Memory B cell (primary cell): ENCODE data around the gene TMEM178B.

Experiments
- ATAC-seq: fragments of 150-1000 bp; cut with Tn5 transposase; 2 replicates; pipeline ENCODE4 v1.10.0; 2021; ENCODE audit warnings: low read depth, mild to moderate bottlenecking, moderate library complexity
- DNase-seq, 2 donors: peaks; one replicate each; pipeline ENCODE4 v3.0.0; 2022; ENCODE audit warnings: low spot score in 2 of 2
- H3K27ac Mint-ChIP-seq: one replicate; pipeline ENCODE4 v1.8.0; 2022; ENCODE audit warnings: mild to moderate bottlenecking, moderate library complexity, mixed read lengths
- H3K27me3 Mint-ChIP-seq: one replicate; pipeline ENCODE4 v1.8.0; 2022; ENCODE audit warnings: mixed read lengths
- H3K36me3 Mint-ChIP-seq: one replicate; pipeline ENCODE4 v1.8.0; 2022; ENCODE audit warnings: mild to moderate bottlenecking, mixed read lengths
- H3K4me1 Mint-ChIP-seq: one replicate; pipeline ENCODE4 v1.8.0; 2022; ENCODE audit warnings: mixed read lengths
- H3K4me3 Mint-ChIP-seq: one replicate; pipeline ENCODE4 v1.8.0; 2022; ENCODE audit warnings: mild to moderate bottlenecking, moderate library complexity, mixed read lengths
- H3K9me3 Mint-ChIP-seq: one replicate; pipeline ENCODE4 v1.8.0; 2022; ENCODE audit warnings: mixed read lengths

The TMEM178B gene

DNA sequence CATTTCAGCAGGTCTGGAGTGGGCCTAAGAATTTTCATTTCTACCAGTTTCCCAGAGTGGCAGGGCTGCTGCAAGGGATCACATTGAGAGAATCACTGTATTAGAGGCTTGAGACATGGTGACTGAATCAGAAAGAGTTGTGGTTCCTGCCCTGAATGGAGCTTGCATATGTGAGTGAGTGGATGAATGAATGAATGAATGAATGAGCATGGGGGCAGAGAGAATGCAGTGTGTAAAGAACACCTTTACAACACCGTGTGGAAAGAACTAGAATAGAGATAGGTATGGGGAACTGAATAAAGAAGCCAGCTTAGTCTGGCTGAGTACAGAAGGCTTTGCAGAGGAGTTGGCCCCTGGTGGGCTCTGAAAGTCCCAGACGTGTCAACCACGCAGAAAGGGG lies 334.6 kb downstream of the TMEM178B start:
- Mint-ChIP-seq H3K4me3 (no peak overlapping the region), H3K9me3 (no peaks in the 10 kb centered on the region), H3K27me3 (peaks cover 5% of the 10 kb centered on the region), H3K36me3 (no peaks in the 10 kb centered on the region), H3K4me1 (no peaks in the 10 kb centered on the region), H3K27ac (no peak overlapping the region)
- ATAC-seq = no peak
- DNase-seq = no peak

DNA sequence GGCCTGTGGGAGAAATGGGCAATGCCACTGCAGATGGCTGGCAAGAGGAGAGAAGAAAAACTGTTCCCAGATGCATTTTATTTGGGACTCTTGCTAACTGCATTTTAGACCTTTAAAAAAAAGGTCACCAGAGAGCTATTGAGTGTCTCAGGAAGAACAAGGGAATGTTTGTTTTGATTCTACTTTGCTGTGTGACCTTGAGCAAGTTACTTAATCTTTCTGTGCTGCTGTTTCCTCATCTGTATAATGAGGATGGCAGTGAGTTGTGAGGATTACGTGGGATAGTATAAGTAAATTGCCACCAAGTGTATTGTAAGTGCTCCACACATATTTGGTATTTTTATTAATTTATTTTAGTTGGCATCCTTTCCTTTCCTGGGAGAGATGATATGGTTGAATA lies 335.4 kb downstream of the TMEM178B start:
- ATAC-seq (no peak), DNase-seq (no peak)
- Mint-ChIP-seq H3K4me1 (no peaks in the 10 kb centered on the region), H3K27ac (no peak overlapping the region), H3K4me3 (no peak overlapping the region), H3K36me3 (no peaks in the 10 kb centered on the region), H3K27me3 (peaks cover 5% of the 10 kb centered on the region), H3K9me3 (no peaks in the 10 kb centered on the region)

DNA sequence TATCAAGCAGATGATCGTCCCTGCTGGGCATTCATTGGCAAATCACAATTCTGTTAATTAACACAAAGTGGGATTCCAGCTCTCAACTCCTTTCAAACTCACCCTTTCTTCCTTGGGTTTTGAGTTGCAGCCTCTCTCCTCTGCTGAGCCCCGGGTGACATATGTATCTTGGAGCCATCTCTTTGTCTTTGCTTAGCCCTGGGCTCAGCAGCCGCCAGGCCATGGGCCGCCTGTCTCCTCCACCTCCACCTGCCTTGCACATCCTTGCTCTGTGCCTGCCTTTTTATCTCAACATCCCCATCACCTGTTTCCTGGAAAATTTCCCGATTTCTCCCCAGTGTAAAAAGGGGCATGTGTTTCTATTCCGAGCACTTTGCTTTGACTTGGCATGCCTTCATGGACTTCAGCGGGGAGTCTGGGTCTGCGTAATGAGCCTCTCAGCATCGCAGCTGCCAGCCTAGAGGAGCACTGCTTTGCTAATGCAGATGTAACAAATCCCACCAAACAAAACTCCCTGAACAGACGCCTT lies 336.0 kb downstream of the TMEM178B start:
- H3K27ac Mint-ChIP-seq = no peak overlapping the region
- peaks cover 5% of the 10 kb centered on the region for H3K27me3 Mint-ChIP-seq
- ATAC-seq (no peak), DNase-seq (no peak)
- no peak overlapping the region for H3K4me3 Mint-ChIP-seq
- no peaks in the 10 kb centered on the region for H3K9me3 Mint-ChIP-seq
- no peaks in the 10 kb centered on the region for H3K36me3 Mint-ChIP-seq
- no peaks in the 10 kb centered on the region for H3K4me1 Mint-ChIP-seq

DNA sequence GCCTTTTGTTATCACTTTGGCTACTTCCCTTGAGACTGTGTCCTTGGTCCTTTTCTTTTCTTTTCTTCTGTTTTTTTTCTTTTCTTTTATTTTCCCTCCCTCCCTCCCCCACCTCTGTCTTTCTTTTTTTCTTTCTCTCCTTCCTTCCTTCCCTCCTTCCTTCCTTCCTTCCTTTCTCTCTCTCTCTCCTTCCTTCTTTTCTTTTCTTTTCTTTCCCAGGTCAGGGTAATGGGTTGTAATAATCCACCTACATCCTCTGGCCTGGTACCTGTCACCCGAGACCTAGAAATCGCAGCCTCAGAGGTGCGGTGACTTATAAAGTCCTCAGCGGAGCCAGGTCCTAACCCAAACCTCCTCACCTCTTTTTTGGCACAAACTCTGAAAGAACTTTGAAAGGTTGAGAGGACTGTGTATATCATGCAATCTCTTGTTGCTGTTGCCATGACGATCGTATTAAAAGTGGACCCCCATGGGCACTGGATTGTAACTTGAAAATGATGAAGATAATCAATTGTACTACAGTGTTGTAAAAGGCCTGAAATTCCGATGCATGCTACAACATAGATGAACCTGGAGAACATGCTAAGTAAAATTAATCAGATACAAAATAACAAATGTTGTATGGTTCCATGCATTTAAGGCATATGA lies 336.6 kb downstream of the TMEM178B start:
- ATAC-seq (no peak), DNase-seq (no peak)
- no peaks in the 10 kb centered on the region for H3K36me3 Mint-ChIP-seq
- no peak overlapping the region for H3K4me3 Mint-ChIP-seq
- no peaks in the 10 kb centered on the region for H3K9me3 Mint-ChIP-seq
- no peaks in the 10 kb centered on the region for H3K4me1 Mint-ChIP-seq
- H3K27me3 Mint-ChIP-seq = peaks cover 8% of the 10 kb centered on the region
- no peak overlapping the region for H3K27ac Mint-ChIP-seq

DNA sequence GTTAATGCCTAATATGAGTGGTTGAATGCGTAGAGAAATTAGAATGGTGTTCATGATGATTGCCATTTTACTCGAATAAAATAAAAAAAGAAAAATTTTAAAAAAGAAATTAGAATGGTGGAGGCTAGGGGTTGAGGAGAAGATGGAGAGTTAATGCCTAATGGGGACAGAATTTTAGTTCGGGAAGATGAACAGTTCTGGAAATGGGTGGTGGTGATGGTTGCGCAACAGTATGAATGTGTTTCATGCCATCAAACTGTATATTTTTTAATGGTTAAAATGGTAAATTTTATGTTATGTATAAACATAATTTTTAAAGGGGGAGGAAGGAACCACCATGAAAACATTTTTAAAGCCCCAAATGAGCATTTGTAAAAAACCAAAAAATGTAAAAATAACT lies 337.3 kb downstream of the TMEM178B start:
- no peak for ATAC-seq
- Mint-ChIP-seq H3K4me3 (no peak overlapping the region), H3K27me3 (peaks cover 8% of the 10 kb centered on the region)

DNA sequence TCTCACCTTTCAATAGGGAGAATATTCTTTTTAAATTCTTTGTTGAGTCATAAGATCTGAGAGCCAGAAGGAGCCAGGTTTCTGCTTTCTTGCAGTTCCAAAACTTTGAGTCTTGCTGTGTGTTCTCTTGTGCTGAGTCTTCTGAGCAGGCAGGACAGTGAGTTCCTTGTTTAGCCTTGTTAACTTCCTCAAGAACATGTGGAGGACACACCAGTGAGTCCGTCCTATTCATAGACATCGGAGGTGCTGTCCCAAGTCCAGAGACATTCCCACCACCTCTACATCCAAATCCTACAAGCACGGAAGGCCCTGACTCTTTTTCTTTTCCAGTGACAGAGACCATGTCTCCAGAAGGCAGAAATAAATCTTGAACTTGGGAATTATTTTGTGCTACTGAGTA lies 342.1 kb downstream of the TMEM178B start:
- no peaks in the 10 kb centered on the region for H3K9me3 Mint-ChIP-seq
- peaks cover 7% of the 10 kb centered on the region for H3K27me3 Mint-ChIP-seq
- H3K4me1 Mint-ChIP-seq = no peaks in the 10 kb centered on the region
- no peak overlapping the region for H3K4me3 Mint-ChIP-seq
- H3K36me3 Mint-ChIP-seq = no peaks in the 10 kb centered on the region
- DNase-seq (no peak), ATAC-seq (no peak)
- no peak overlapping the region for H3K27ac Mint-ChIP-seq

More for the DNA sequence above, 337.3 kb downstream of the TMEM178B start:
- H3K9me3 Mint-ChIP-seq = no peaks in the 10 kb centered on the region
- H3K27ac Mint-ChIP-seq = no peak overlapping the region
- no peaks in the 10 kb centered on the region for H3K4me1 Mint-ChIP-seq
- H3K36me3 Mint-ChIP-seq = no peaks in the 10 kb centered on the region
- no peak for DNase-seq

DNA sequence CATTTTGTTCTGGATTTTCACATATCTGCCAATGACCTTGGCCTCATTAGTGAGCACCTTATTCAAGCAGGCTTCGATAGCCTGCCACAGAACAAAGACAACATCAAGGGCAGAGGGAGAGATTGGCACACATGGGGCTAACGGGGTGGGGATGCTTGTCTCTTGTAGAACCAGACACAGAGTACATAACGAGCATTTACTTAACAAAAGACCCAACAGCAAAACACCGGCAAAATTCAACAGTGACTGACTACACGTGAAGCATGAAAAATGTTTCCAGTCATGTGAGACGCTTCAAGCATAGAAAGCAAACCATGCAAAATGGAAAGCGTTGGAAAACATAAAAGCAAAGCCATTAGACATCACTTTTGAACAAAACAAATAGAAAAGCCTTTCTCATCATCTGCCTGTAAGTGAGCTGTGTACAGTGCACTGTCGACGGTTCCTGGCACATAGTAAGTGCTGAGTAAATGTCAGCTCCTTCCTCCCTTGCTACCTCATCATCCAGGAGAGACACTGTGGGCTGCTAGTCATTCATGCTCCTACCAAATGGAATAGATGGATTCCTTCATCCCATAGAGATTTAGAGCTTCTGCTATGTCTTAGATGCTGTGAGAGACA lies 342.9 kb downstream of the TMEM178B start:
- DNase-seq (no peak), ATAC-seq (no peak)
- H3K27ac Mint-ChIP-seq = no peak overlapping the region
- no peaks in the 10 kb centered on the region for H3K36me3 Mint-ChIP-seq
- H3K4me3 Mint-ChIP-seq = no peak overlapping the region
- H3K9me3 Mint-ChIP-seq = no peaks in the 10 kb centered on the region
- peaks cover 7% of the 10 kb centered on the region for H3K27me3 Mint-ChIP-seq
- no peaks in the 10 kb centered on the region for H3K4me1 Mint-ChIP-seq

DNA sequence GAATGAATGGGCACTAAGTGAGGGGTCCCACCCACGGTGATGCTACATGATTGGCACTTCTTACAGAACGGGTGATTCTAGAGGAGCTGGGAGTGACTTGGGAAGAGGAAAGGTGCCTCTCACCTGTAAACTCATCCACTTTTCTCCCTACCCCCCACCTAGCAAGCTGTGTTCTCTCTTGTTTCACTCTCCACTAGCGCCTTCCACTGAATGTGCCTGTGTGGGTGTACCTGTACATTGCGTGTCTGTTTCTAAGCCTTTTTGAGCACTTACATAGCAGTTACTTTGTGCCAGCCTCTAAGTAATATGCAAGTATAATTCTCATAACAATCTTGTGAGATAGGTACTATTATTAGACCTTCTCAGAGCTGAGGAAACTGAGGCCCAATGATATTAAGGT lies 343.6 kb downstream of the TMEM178B start:
- no peak for ATAC-seq
- no peaks in the 10 kb centered on the region for H3K9me3 Mint-ChIP-seq
- H3K36me3 Mint-ChIP-seq = no peaks in the 10 kb centered on the region
- no peak overlapping the region for H3K27ac Mint-ChIP-seq
- H3K4me3 Mint-ChIP-seq = no peak overlapping the region
- H3K27me3 Mint-ChIP-seq = peaks cover 7% of the 10 kb centered on the region
- DNase-seq = no peak
- H3K4me1 Mint-ChIP-seq = no peaks in the 10 kb centered on the region

DNA sequence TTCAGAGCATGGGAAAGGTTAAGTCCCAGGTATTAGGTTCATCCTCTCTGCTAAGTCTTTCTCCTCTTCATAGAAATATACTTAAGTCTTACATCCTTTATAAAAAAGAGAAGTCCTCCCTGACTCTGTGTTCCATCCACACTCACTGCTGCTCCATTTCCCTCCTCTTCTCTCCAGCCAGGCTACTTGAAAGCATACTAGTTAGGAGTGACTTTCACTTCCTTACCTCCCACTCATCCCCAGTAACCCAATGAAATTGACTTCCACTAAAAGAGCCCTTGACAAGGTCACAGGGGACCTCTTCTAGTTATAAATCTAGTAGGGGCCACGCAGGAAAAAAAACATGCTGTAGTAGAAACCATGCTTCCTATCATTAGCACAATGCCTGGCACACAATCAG lies 344.2 kb downstream of the TMEM178B start:
- no peaks in the 10 kb centered on the region for H3K4me1 Mint-ChIP-seq

DNA sequence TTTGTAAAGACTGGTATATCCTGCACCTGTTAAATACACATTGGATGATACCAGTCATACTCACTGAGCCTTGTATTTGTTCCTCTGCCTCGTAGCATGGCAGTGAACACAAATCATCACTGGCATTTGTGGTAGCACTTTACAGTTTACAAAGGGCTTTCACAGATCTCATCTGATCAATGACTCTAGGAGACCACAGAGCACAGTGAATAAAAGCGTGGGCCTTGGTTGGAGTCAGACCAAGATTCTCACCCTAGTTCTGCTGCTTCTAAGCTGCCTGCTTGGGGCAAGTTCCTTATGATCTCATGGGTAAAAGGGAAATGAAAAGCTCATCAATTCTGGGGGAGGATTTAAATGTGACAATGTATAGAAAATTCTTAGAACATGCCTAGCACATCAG lies 347.4 kb downstream of the TMEM178B start:
- H3K4me3 Mint-ChIP-seq = no peak overlapping the region
- peaks cover 1% of the 10 kb centered on the region for H3K9me3 Mint-ChIP-seq
- H3K4me1 Mint-ChIP-seq = no peaks in the 10 kb centered on the region
- DNase-seq (no peak), ATAC-seq (no peak)
- H3K36me3 Mint-ChIP-seq = no peaks in the 10 kb centered on the region
- H3K27me3 Mint-ChIP-seq = peaks cover 5% of the 10 kb centered on the region
- H3K27ac Mint-ChIP-seq = no peak overlapping the region

More for the DNA sequence above, 344.2 kb downstream of the TMEM178B start:
- H3K9me3 Mint-ChIP-seq = no peaks in the 10 kb centered on the region
- H3K4me3 Mint-ChIP-seq = no peak overlapping the region
- no peak overlapping the region for H3K27ac Mint-ChIP-seq
- no peaks in the 10 kb centered on the region for H3K36me3 Mint-ChIP-seq
- ATAC-seq = no peak
- H3K27me3 Mint-ChIP-seq = peaks cover 7% of the 10 kb centered on the region
- no peak for DNase-seq

DNA sequence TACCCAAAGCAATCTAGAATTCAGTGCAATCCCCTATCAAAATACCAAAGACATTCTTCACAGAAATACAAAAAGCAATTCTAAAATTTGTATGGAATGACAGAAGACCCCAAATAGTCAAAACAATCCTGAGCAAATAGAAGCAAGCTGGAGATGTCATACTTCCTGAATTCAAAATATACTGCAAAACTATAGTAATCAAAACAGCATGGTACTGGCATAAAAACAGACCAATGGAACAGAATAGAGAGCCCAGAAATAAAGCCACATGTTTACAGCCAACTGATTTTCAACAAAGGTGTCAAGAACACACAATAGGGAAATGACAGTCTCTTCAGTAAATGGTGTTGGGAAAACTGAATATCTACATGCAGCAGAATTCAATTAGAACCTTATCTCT lies 353.3 kb downstream of the TMEM178B start:
- H3K27ac Mint-ChIP-seq = no peak overlapping the region
- DNase-seq (no peak), ATAC-seq (no peak)
- H3K36me3 Mint-ChIP-seq = no peaks in the 10 kb centered on the region
- H3K9me3 Mint-ChIP-seq = peaks cover 4% of the 10 kb centered on the region
- peaks cover 10% of the 10 kb centered on the region for H3K27me3 Mint-ChIP-seq
- no peaks in the 10 kb centered on the region for H3K4me1 Mint-ChIP-seq
- no peak overlapping the region for H3K4me3 Mint-ChIP-seq

DNA sequence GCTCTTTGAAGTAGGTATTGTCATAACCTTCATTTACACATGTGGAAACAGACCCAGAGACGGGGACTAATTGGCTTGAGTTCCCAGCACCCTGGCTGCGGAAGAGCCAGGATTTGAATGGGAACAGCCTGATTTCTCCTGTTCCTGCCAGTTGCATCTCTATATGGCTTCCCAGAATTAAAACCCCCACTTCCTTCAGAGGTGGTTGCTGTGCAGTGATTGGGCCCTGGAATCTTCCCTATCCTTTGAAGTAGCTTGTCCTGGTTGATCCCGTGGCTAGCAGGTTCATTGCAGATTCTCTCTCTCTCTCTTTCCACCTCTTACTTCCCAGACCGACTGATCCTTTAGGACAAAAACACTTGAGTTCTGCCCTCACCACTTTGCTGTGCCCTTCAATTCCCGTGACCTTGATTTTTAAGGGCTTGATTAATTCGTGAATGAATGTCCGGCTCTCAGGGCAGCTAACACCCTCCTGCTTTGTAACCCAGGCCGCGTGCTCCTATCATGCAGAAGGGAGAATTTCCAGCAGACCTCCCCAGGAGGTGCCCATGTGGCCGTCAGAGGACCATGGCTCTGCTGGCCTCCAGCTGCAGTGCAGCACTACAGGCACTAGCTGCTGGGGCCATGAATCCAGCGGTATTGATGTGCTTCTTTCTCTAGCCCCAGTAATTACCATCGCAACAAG lies 356.7 kb downstream of the TMEM178B start:
- ATAC-seq (no peak), DNase-seq (no peak)
- Mint-ChIP-seq H3K4me3 (no peak overlapping the region), H3K27me3 (peaks cover 19% of the 10 kb centered on the region), H3K4me1 (no peaks in the 10 kb centered on the region), H3K27ac (no peak overlapping the region), H3K9me3 (peaks cover 3% of the 10 kb centered on the region), H3K36me3 (no peaks in the 10 kb centered on the region)

DNA sequence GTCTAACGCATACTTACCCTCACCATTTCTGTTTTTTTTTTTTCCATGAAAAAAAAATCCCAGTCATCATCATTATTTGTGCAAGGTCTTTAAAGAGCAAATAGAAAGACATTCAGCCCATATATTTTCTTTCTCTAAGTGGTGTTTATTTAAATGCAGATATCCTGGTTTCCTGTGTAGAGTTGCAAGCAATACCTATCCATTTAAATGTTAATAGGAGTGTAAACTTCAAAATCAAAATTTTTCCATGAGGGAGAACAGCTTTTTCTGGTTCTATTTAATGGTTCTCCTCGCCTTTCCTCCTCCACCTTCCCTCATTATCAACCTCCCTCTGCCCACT lies 357.2 kb downstream of the TMEM178B start:
- H3K36me3 Mint-ChIP-seq = no peaks in the 10 kb centered on the region
- DNase-seq (no peak), ATAC-seq (no peak)
- H3K4me3 Mint-ChIP-seq = no peak overlapping the region
- peaks cover 3% of the 10 kb centered on the region for H3K9me3 Mint-ChIP-seq
- H3K27me3 Mint-ChIP-seq = peaks cover 22% of the 10 kb centered on the region
- no peaks in the 10 kb centered on the region for H3K4me1 Mint-ChIP-seq
- no peak overlapping the region for H3K27ac Mint-ChIP-seq

DNA sequence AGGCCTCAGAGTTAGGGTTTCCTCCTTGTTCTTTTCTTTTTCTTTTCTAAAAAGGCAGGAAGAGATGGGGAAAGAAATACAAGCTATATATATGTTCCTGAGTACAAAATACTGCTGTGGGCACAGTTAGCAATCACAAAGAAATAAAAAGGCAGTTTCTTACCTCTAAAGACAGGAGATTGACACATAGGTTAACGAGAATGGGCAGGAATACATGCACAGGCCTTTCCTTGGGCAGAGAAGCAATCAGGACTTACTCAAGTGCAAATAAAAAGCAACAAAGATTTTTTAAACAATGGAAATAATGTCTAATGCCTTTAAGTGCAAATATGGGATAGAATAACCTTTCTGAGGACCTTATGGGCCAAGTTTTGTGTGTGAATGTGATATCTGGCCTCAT lies 357.8 kb downstream of the TMEM178B start:
- no peaks in the 10 kb centered on the region for H3K4me1 Mint-ChIP-seq
- no peaks in the 10 kb centered on the region for H3K36me3 Mint-ChIP-seq
- H3K27ac Mint-ChIP-seq = no peak overlapping the region
- ATAC-seq (no peak), DNase-seq (no peak)
- H3K4me3 Mint-ChIP-seq = no peak overlapping the region
- H3K27me3 Mint-ChIP-seq = peaks cover 22% of the 10 kb centered on the region
- peaks cover 3% of the 10 kb centered on the region for H3K9me3 Mint-ChIP-seq
